Tibial nerve (tissue), 3 donors: Measurements from ENCODE around the gene SLC24A3.

Experiments used
- CTCF ChIP-seq, 5 experiments: fragments of 200-600 bp in 3 of 5; fragments of 450-650 bp in 2 of 5; sonication (generic) in 3 of 5; IDR thresholded peaks; one replicate each; pipeline ENCODE4 v1.5.1; 2016 to 2019; ENCODE audit warnings: antibody characterized with exemption in 5 of 5, mild to moderate bottlenecking in 3 of 5, moderate library complexity in 2 of 5
- POLR2A ChIP-seq, 2 donors: fragments of 450-650 bp; IDR thresholded peaks; one replicate each; pipeline ENCODE4 v1.6.1; 2017; ENCODE audit warnings: antibody characterized with exemption in 2 of 2, mild to moderate bottlenecking in 2 of 2, moderate library complexity in 2 of 2

GRCh38 chr20:19378058-19378457 lies 165.6 kb downstream of the SLC24A3 start:
- TF ChIP-seq POLR2A (IDR thresholded peaks at IDR 0.05) (no peak), CTCF (IDR thresholded peaks at IDR 0.05) (no peak)
